Stimulated activated CD8-positive, alpha-beta memory T cell treated with anti-CD3 and anti-CD28 coated beads, Interleukin-4, amount 100 ng/mL, for 48 hours (primary cell): ENCODE measurements around the gene CERS6.

Source experiments
- DNase-seq: peaks from one replicate; pipeline ENCODE4 v3.0.0-alpha.2; 2020

The CERS6 gene

GRCh38 chr2:168611091-168611490 is 155.0 kb downstream of the CERS6 start:
- no peak for DNase-seq

GRCh38 chr2:168611896-168612650 is 156.0 kb downstream of the CERS6 start:
- DNase-seq = no peak

- no peak for DNase-seq
These were observed 156.6 kb downstream of the CERS6 start for GRCh38 chr2:168612719-168613118.

GRCh38 chr2:168613551-168613950 is 157.5 kb downstream of the CERS6 start:
- no peak for DNase-seq

GRCh38 chr2:168614172-168615018 is 158.3 kb downstream of the CERS6 start:
- DNase-seq = no peak

- no peak for DNase-seq
These were observed 164.5 kb downstream of the CERS6 start for GRCh38 chr2:168620554-168620953.

GRCh38 chr2:168622559-168622958 is 166.5 kb downstream of the CERS6 start:
- DNase-seq = no peak

GRCh38 chr2:168624028-168624427 is 168.0 kb downstream of the CERS6 start:
- no peak for DNase-seq

GRCh38 chr2:168626096-168626495 is 170.0 kb downstream of the CERS6 start:
- DNase-seq = no peak

GRCh38 chr2:168626647-168627046 is 170.6 kb downstream of the CERS6 start:
- DNase-seq = no peak

- no peak for DNase-seq
These were observed 176.6 kb downstream of the CERS6 start for GRCh38 chr2:168632709-168633121.

- no peak for DNase-seq
These were observed 177.1 kb downstream of the CERS6 start for GRCh38 chr2:168633200-168633599.

GRCh38 chr2:168633895-168634294 is 177.8 kb downstream of the CERS6 start:
- no peak for DNase-seq

- no peak for DNase-seq
These were observed 179.0 kb downstream of the CERS6 start for GRCh38 chr2:168635065-168635577.

GRCh38 chr2:168639018-168639417 is 182.9 kb downstream of the CERS6 start:
- no peak for DNase-seq

- no peak for DNase-seq
These were observed 183.4 kb downstream of the CERS6 start for GRCh38 chr2:168639441-168639898.

GRCh38 chr2:168640039-168640438 is 184.0 kb downstream of the CERS6 start:
- no peak for DNase-seq

- DNase-seq = no peak
These were observed 185.6 kb downstream of the CERS6 start for GRCh38 chr2:168641636-168642035.

- DNase-seq = no peak
These were observed 186.8 kb downstream of the CERS6 start for GRCh38 chr2:168642873-168643272.

- DNase-seq = no peak
These were observed 187.9 kb downstream of the CERS6 start for GRCh38 chr2:168643979-168644378.

GRCh38 chr2:168645696-168646338 is 189.7 kb downstream of the CERS6 start:
- no peak for DNase-seq

GRCh38 chr2:168649105-168649504 is 193.0 kb downstream of the CERS6 start:
- no peak for DNase-seq

GRCh38 chr2:168649562-168649961 is 193.5 kb downstream of the CERS6 start:
- DNase-seq = no peak
